ENCODE measurements around the gene CTXND1.

The CTXND1 gene

GRCh38 chr15:80183306-80183705 lies 68.7 kb downstream of the CTXND1 start:
- no peak for DNase-seq

GRCh38 chr15:80182611-80183261 lies 69.3 kb downstream of the CTXND1 start:
- DNase-seq, result no peak

GRCh38 chr15:80180986-80181385 lies 71.0 kb downstream of the CTXND1 start:
- no peak for DNase-seq

GRCh38 chr15:80180468-80180867 lies 71.5 kb downstream of the CTXND1 start:
- DNase-seq, result no peak

GRCh38 chr15:80179935-80180334 lies 72.1 kb downstream of the CTXND1 start:
- DNase-seq, result no peak

GRCh38 chr15:80179025-80179759 lies 72.8 kb downstream of the CTXND1 start:
- DNase-seq, result no peak

- no peak for DNase-seq
These were observed 74.9 kb downstream of the CTXND1 start for GRCh38 chr15:80177156-80177555.

GRCh38 chr15:80176443-80176842 lies 75.6 kb downstream of the CTXND1 start:
- DNase-seq, result no peak

GRCh38 chr15:80175436-80175835 lies 76.6 kb downstream of the CTXND1 start:
- no peak for DNase-seq

- peak in 3 of 51 donors; percentile 10 to 14 (median 10) for DNase-seq
These were observed 77.8 kb downstream of the CTXND1 start for GRCh38 chr15:80174017-80174746.

- peak in 32 of 51 donors; percentile 5 to 57 (median 22) for DNase-seq
These were observed 78.8 kb downstream of the CTXND1 start for GRCh38 chr15:80173022-80173759.

- DNase-seq, result no peak
These were observed 79.6 kb downstream of the CTXND1 start for GRCh38 chr15:80172401-80172800.

GRCh38 chr15:80171787-80172186 lies 80.2 kb downstream of the CTXND1 start:
- DNase-seq, result no peak

GRCh38 chr15:80170596-80170995 lies 81.4 kb downstream of the CTXND1 start:
- no peak for DNase-seq

GRCh38 chr15:80169768-80170357 lies 82.2 kb downstream of the CTXND1 start:
- DNase-seq, result no peak

- DNase-seq, result no peak
These were observed 83.6 kb downstream of the CTXND1 start for GRCh38 chr15:80168421-80168820.

GRCh38 chr15:80167936-80168335 lies 84.1 kb downstream of the CTXND1 start:
- no peak for DNase-seq

GRCh38 chr15:80163897-80164296 lies 88.1 kb downstream of the CTXND1 start:
- no peak for DNase-seq

- no peak for DNase-seq
These were observed 88.8 kb downstream of the CTXND1 start for GRCh38 chr15:80163217-80163616.

- DNase-seq, result no peak
These were observed 89.9 kb downstream of the CTXND1 start for GRCh38 chr15:80162059-80162554.

GRCh38 chr15:80161468-80162016 lies 90.5 kb downstream of the CTXND1 start:
- DNase-seq, result no peak
